T-helper 2 cell treated with Interferon-gamma antibody and Interleukin-4, amounts not matched to agents 100 ng/mL and 5 ng/mL, for 36 hours (primary cell): ENCODE measurements around the gene UVRAG. TPM values are rescaled to one million over a fixed set of nuclear protein-coding genes. Genes with fewer than 3 reads are reported as not detected.
"Not testable (repeated sequence)": the region's sequence is repeated elsewhere in the genome, so short reads cannot be mapped to it uniquely, and the experiment has no call there.

Experiments
- intact Hi-C: fragments of 100-400 bp; cut with micrococcal nuclease; formaldehyde crosslinking; loops from one replicate; pipeline ENCODE4 v1.15.1; 2023
- total RNA-seq: library from RNA; stranded (reverse); gene quantifications from 2 replicates; pipeline ENCODE4 v1.2.3, GENCODE V29; 2022

UVRAG gene
- total RNA-seq, 1 donor from 2014 or later = 24.0 TPM

DNA sequence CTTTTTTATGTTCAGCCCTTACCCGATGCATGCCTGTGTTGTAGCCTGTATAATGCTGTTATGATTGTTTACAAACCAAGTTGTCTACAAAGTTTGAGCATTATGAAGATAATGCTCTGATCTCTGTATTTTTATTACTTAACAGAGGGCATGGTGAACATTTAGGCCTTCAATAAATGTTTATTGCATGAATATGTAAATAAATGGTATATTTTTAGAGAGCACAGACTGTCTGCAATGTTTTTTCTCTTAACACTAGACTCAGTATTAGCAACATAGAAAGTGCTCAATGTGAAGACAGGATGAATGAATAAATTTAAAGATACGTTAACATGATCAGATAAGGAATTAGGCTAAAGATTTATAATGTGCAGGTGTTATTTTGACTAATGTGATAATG, 130.9 kb downstream of the UVRAG start:
- intact Hi-C loops = no loop called here

DNA sequence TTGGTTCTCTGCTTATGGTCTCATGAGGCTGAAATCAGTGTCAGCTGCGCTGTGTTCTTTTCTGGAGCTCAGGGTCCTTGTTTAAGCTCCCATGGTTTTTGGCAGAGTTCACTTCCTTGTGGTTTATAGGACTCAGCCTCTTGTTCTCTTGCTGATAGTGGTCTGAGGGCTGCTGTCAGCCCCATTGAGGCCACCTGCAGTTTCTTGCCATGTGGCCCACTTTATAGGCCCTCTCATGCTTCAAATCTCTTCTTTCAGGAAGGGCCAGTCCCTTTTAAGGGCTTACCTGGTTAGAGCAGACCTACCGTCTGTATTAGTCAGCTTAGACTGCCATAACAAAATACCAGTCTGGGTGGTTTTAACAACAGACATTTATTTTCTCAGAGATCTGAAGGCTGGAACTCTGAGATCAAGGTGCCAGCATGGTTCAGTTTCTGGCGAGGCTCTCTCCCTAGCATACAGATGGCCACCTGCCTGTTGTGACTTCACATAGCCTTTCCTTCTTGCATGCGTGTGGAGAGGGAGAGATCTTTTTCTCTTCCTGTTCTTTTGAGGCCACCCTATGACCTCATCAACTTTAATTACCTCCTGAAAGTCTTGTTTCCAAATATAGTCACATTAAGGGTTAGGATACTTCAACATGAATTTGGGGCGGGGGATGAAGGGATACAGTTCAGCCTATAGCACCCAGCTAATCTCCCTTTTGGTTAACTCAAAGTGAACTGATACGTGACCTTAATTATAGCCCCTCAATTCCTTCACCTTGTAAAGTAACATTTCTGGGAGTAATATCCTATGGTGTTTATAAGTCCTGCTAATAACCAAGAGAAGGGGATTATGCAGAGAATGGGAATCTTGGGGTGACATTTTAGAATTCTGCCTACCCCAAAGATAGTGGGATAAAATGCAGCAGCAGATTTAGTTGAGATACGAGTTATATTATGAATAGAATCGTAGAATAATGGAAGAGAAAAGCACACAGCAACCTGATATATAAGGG, 131.8 kb downstream of the UVRAG start:
- intact Hi-C loops = no loop called here

DNA sequence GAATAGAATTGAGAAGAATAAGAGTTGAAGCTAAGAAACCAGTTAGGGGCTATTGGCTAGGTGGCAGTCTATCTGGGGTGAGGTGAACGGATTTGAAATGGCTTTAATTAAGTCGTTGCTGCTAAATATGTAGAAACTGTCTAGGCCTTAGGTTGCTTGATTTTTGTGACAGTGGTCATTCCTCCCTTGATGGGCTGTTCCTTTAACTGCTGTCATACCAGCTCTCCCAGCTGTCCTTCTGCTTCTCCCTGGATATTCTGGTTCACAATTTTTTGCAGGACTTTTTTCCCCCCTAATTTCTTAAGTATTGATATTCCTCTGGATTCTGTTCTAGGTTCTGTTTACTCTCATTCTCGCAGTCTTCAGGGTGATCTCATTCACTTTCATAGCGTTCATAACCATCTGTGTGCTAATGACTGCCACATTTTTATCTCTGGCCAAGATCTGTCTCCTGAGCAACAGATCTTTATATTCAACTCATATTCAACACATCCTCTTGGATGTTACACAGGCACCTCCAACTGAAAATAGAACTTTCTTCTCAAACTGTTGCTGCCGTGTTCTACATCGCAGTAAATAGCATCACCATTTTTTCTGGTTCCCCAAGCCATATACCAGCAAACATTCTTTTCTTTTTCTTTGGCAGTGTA, 134.1 kb downstream of the UVRAG start:
- intact Hi-C loops = no loop called here

DNA sequence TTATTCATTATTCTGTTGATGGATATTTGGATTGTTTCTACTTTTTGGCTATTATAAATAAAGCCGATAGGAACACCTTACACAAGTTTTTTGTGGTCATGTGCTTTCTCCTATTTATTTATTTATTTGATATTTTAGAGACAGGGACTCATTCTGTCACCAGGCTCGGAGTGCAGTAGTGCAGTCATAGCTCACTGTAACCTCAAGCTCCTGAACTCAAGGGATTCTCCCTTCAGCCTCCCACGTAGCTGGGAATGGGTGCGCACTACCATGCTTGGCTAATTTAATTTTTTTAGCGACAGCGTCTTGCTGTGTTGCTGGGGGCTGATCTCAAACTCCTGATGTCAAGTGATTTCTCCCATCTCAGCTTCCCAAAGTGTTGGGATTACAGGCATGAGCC, 135.1 kb downstream of the UVRAG start:
- intact Hi-C loops = no loop called here

DNA sequence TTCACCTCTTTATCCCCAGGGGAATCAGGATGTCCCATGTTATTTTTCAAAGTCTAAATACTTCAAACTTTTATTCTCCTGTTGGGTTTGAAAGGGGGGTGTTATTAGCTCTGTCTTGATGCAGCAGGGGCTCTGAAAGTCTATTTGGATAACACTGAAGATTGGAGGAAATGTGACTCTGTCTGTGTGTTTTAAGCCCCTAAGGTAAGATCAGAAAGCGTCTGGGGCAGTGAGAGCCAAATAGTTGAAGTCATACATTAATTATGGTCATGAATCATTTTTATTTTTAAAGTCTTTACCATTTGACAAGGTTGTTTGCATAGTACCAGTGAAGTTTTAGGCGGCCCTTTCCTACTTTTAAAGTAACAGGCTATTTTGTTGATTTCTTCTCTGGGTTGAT, 139.0 kb downstream of the UVRAG start:
- intact Hi-C loops = no loop called here

DNA sequence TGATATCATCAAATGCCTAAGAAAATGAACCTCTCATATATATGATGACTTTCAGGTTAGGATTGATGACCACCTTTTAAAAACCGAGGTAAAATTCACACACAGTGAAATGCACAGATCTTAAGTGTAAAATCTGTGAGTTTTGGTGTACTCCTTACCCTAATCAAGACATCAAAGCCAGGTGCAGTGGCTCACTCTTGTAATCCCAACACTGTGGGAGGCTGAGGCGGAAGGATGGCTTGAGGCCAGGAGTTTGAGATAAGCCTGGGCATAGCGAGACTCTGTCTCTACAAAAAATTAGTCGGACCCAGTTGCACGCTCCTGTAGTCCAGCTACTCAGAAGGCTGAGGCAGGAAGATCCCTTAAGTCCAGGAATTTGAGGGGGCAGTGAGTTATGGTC, 140.4 kb downstream of the UVRAG start:
- intact Hi-C loops = no loop called here

DNA sequence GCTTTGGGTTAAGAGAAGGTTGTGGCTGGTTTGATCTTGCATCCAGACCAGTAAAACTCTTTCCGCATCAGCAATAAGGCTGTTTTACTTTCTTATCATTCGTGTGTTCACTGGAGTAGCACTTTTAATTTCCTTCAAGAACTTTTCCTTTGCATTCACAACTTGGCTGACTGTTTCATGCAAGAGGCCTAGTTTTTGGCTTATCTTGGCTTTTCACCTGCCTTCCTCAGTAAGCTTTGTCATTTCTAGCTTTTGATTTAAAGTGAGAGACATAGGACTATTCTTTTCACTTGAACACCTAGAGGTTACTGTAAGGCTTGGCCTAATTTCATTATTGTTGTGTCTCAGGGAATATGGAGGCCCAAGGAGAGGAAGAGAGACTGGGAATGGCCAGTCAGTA, 144.5 kb downstream of the UVRAG start:
- intact Hi-C loops = no loop called here

DNA sequence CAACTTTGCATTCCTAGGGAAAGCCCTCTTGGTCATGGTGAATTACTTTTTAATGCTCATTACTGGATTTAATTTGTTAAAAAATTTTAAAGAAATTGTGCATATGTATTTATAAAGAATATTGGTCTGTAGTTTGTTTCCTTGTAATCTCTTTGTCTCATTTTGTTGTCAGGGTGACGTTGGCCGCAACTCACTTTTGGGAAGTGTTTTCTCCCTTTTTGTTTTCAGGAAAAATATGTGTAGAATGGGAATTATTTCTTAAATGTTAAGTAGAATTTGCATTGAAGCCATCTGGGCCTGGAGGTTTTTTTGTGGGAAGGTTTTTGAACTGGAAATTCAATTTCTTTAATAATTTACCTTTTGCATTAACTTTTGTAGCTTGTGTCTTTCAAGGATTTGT, 149.1 kb downstream of the UVRAG start:
- intact Hi-C loops = no loop called here

DNA sequence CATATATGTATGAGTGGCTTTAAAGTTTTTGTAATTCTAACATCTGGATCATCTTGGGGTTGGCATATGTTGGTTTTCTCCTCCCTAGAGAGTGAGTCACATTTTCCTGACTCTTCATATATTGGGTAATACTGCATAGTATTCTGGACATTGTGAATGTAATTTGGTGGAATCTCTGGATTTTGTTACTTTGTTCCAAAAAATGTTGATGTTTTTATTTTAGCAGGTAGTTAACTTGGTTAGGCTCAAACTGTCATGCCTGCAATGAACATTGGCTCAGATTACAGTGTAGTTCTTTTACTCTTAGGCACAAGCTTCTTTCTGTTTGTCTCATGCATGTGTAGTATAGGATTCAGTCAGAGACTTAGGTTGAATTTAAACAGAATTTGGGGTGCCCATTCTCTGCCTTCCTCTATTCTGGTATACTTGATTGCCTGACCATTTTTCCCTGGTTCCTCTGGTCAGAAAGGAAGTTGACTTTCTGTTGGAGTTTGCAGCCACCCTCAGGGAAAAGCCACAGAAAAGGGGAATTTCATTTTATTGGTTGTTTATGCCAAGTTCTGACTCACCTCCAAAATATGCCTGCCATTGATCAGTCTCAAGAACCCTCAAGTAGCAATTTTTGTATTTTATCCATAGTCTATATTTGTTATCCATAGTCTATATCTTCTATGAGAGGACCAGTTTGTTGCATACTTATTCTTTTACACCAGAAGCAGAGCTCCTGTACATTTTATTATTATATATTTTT, 151.7 kb downstream of the UVRAG start:
- intact Hi-C loops = no loop called here

DNA sequence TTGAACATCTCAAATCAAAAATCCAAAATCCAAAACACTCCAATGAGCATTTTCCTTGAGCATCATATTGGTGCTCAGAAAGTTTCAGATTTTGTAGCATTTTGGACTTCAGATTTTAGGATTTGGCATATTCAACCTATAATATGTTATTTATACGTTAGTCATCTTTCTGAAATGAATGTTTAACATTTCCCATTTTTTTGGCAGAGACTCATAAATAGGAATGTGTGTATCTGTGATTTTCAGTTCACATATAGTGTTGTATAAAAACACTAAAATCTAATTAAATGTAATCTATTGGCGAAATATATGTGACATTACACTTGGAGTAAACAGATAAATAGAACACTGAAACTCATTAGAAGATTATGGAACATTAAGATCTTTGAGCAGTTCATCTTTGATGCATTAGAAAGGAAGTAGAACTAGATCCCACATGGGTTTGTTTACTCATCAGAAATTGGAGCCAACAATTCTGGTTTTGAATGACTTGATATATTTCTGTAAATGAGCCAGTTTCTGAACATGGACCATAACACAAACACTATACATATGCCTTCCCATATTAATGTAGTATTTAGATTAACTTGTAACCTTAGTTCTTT, 153.1 kb downstream of the UVRAG start:
- intact Hi-C loops = no loop called here

DNA sequence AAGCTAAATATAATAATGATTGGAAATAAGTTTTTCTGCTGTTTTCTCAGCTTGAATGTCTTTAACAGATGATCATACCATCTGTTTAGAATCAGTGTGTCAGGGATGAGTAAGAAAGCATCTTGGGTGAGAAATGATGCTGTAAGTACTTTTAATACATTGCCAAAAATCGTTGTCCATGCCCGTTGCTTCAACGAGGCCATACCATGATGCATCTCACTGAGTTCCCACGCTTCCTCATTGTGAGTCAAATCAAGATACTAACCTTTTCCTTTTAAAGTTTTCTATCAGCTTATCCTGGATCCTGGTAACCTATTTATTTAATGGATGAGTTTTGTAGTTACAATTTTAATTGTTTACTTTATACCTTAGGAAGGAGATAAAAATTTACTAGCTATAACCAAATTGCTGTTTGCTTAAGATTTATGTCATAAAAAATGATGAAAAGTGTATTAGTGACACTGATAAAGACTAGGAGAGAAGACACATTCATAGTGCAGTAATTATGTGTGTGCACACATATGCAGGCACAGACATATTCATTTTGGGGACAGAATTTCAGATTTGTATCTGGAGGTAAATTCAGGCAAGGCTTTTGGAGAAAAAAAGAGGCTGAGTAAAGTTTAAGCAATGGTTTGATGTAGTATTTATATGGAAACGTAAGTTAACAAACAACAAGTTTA, 154.8 kb downstream of the UVRAG start:
- intact Hi-C loops = no loop called here

DNA sequence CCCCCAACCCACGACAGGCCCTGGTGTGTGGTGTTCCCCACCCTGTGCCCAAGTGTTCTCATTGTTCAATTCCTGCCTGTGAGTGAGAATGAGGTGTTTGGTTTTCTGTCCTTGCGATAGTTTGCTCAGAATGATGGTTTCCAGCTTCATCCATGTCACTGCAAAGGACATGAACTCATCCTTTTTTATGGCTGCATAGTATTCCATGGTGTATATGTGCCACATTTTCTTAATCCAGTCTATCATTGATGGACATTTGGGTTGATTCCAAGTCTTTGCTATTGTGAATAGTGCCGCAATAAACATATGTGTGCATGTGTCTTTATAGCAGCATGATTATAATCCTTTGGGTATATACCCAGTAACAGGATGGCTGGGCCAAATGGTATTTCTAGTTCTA, 158.7 kb downstream of the UVRAG start:
- intact Hi-C loops = not testable (repeated sequence)

DNA sequence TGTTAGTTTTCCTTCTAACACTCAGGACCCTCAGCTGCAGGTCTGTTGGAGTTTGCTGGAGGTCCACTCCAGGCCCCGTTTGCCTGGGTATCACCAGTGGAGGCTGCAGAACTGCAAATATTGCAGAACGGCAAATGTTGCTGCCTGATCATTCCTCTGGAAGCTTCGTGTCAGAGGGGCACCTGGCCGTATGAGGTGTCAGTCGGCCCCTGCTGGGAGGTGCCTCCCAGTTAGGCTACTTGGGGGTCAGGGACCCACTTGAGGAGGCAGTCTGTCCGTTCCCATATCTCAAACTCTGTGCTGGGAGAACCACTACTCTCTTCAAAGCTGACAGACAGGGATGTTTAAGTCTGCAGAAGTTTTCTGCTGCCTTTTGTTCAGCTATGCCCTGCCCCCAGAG, 164.1 kb downstream of the UVRAG start:
- intact Hi-C loops = not testable (repeated sequence)

DNA sequence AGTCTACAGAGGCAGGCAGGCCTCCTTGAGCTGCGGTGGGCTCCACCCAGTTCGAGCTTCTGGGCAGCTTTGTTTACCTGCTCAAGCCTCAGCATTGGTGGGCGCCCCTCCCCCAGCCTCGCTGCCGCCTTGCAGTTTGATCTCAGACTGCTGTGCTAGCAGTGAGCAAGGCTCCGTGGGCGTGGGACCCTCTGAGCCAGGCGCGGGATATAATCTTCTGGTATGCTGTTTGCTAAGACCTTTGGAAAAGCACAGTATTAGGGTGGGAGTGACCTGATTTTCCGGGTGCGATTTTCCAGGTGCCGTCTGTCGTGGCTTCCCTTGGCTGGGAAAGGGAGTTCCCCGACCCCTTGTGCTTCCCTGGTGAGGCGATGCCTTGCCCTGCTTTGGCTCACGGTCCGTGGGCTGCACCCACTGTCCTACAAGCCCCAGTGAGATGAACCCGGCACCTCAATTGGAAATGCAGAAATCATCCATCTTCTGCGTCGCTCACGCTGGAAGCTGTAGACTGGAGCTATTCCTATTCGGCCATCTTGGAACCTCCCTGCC, 164.5 kb downstream of the UVRAG start:
- intact Hi-C loops = not testable (repeated sequence)

DNA sequence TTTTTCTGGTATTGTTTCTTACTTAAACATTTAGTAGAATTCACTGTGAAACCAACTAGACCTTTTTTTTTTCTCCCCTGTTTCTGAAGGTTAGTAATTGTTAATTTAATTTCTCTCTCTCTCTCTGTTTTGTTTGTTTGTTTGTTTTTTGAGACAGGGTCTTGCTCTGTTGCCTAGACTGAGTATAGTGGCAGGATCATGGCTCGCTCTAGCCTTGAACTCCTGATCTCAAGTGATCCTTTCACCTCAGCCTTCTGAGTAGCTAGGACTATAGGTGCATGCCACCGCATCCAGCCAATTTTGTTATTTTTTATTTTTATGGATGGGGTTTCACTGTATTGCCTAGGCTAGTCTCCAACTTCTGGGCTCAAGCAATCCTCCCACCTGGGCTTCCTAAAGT, 165.0 kb downstream of the UVRAG start:
- intact Hi-C loops = no loop called here

DNA sequence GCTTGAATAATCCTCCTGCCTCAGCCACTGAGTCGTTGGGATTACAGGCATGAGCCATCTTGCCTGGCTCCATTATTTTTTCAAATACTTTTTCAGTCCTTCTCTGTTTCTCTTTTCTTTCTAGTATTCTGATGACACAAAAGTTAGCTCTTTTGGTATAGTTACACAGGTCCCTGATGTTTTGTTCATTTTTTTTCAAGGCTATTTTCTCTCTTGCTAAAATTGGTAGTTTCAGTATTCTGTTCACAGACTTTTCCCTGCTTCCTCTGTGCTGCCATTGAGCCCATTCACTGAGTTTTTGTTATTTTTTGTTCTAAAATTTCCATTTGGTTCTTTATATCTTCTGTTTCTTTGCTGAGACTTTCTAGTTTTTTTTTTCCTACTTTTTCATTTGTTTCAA, 166.5 kb downstream of the UVRAG start:
- intact Hi-C loops = no loop called here

DNA sequence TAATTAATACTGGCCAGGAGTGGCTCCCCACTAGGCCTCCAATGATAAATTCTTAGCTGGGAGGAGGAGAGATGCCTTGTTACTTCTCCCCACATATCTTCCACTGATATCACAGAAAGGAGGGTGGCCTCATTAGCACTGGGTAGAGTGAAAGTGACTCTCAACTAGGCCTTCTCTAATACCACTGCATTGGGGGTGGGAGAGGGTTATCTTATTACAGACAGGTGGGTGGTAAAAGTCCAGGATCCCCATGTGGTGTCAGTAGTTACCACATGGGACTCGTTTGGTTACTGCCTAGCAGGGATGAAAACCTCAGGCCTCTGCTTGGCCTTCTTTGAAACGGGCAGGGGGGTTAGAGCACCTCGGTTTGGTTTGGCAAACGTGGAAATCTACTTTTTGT, 167.3 kb downstream of the UVRAG start:
- intact Hi-C loops = no loop called here

DNA sequence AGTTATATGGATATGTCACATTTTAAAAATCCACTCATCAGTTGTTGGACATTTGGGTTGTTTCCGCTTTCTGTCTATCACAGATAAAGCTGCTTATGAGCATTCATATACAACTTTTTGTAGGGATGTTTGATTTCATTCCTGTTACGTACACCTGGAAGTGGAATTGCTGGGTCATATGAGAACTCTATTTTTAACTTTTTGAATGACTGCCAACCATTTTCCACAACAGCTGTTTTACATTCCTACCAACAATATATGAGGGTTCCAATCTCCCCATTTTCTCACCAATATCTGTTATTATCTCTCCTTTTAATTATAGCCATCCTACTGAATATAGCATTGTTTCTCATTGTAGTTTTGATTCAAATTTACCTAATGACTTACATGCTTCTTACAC, 172.0 kb downstream of the UVRAG start:
- intact Hi-C loops = no loop called here

DNA sequence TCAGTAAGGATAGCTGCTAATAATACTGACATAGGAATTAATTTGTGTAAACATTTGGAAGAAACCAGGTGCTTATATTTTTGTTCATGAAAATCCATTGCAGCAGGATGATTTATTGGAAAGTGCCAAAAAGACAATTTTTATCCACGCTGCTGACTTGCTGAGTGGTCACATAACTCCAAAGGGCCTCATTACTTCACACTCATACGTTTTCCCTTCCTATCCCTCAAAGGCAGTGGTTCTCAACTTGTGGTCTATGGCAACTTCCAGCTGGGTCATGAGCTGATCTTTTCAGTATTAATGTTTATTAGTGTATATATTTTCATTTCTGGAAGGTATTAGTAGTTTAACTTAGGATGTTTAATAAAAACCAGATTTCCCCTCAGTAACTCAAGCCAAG, 178.1 kb downstream of the UVRAG start:
- intact Hi-C loops = no loop called here

DNA sequence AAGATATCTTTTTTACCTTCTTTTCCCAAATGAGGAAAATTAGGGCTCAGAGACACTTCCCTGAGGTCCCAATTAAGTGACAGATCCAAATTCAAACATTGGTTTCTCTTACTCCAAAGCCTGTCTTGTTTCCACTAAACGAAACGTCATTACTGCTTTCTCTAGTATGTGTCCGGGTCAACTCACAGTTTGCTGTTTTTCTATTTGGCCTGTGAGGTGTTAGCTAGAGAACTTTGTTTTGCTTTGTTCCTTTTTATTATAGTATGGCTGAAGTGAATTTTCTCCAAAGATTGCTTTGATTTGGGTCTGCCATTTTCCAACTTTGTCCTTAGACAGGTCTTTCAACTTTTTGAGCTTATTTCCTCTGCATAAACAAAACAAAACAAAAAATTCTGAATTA, 179.6 kb downstream of the UVRAG start:
- intact Hi-C loops = no loop called here
